Peyer's patch (tissue), 4 donors: ENCODE data around the gene KLHL33. TPM values are rescaled to one million over a fixed set of nuclear protein-coding genes. Genes with fewer than 3 reads are reported as not detected.

ENCODE experiments used
- DNase-seq, 3 donors: peaks; one replicate each; pipeline ENCODE4 v3.0.0-alpha.2; 2017 to 2019
- H3K27ac ChIP-seq, 4 donors: fragments of 200-600 bp; sonication (generic); one replicate each; pipeline ENCODE4 v1.5.1; 2016 to 2019
- H3K27me3 ChIP-seq, 2 donors: fragments of 200-600 bp; sonication (generic); one replicate each; pipeline ENCODE4 v1.5.1; 2019
- H3K36me3 ChIP-seq, 3 donors: fragments of 200-600 bp; sonication (generic); one replicate each; pipeline ENCODE4 v1.5.1; 2016 to 2019
- H3K4me1 ChIP-seq, 4 donors: fragments of 200-600 bp; sonication (generic); one replicate each; pipeline ENCODE4 v1.5.1; 2016 to 2019
- H3K4me3 ChIP-seq, 4 donors: fragments of 200-600 bp; sonication (generic); 1 replicate in 3 of 4; 2 replicates in 1 of 4; pipeline ENCODE4 v1.5.1; 2016 to 2019; ENCODE audit warnings: mild to moderate bottlenecking in 1 of 4
- H3K9me3 ChIP-seq, 4 donors: fragments of 200-600 bp; sonication (generic); one replicate each; pipeline ENCODE4 v1.5.1; 2016 to 2019; ENCODE audit warnings: mild to moderate bottlenecking in 1 of 4
- CTCF ChIP-seq, 6 experiments: fragments of 450-650 bp in 4 of 6; fragments of 200-600 bp in 2 of 6; sonication (generic) in 1 of 6; IDR thresholded peaks; one replicate each; pipeline ENCODE4 v1.5.1; 2017 to 2019; ENCODE audit warnings: antibody characterized with exemption in 6 of 6, mild to moderate bottlenecking in 3 of 6, moderate library complexity in 1 of 6
- POLR2A ChIP-seq, 2 donors: fragments of 450-650 bp; IDR thresholded peaks; one replicate each; pipeline ENCODE4 v1.5.1; 2017; ENCODE audit warnings: antibody characterized with exemption in 2 of 2, mild to moderate bottlenecking in 2 of 2, moderate library complexity in 2 of 2
- total RNA-seq, 4 donors: library from RNA; depleted of rRNA; stranded (reverse); fragments of >200 nt; gene quantifications; one replicate each; pipeline ENCODE4 v1.1.0, GENCODE V29; 2016

KLHL33 gene
- total RNA-seq, 4 donors from 2014 or later, result 0.13 TPM; not detected in 3

- Histone ChIP-seq H3K27ac (peak overlapping the region in 1 of 4 donors; percentile 81), H3K36me3 (no peaks in the 10 kb centered on the region), H3K4me1 (peaks cover 0 to 19% (median 13%) of the 10 kb centered on the region in 4 donors), H3K4me3 (no peak overlapping the region), H3K27me3 (no peaks in the 10 kb centered on the region), H3K9me3 (no peaks in the 10 kb centered on the region)
- TF ChIP-seq CTCF (IDR thresholded peaks at IDR 0.05), result no peak
- TF ChIP-seq POLR2A (IDR thresholded peaks at IDR 0.05), result no peak
- no peak for DNase-seq
Measured at GRCh38 chr14:20429801-20430669, 5.9 kb downstream of the KLHL33 start.

- Histone ChIP-seq H3K4me3 (no peak overlapping the region), H3K9me3 (no peaks in the 10 kb centered on the region), H3K36me3 (no peaks in the 10 kb centered on the region), H3K27me3 (no peaks in the 10 kb centered on the region), H3K4me1 (peaks cover 3 to 19% (median 11%) of the 10 kb centered on the region in 4 donors), H3K27ac (peak overlapping the region in 2 of 4 donors; percentile 47 to 81)
- no peak for DNase-seq
- TF ChIP-seq CTCF (IDR thresholded peaks at IDR 0.05) (no peak), POLR2A (IDR thresholded peaks at IDR 0.05) (no peak)
Measured at GRCh38 chr14:20428802-20429201, 7.2 kb downstream of the KLHL33 start.

GRCh38 chr14:20428010-20428365 is 8.0 kb downstream of the KLHL33 start:
- H3K27ac ChIP-seq, result peak overlapping the region; percentile 47 to 86 (median 72)

GRCh38 chr14:20427231-20428009 is 8.5 kb downstream of the KLHL33 start:
- Histone ChIP-seq H3K9me3 (no peaks in the 10 kb centered on the region), H3K36me3 (no peaks in the 10 kb centered on the region), H3K27me3 (no peaks in the 10 kb centered on the region), H3K4me1 (peaks cover 3 to 19% (median 11%) of the 10 kb centered on the region in 4 donors), H3K4me3 (peak overlapping the region in 2 of 4 donors; percentile 41 to 44), H3K27ac (peak overlapping the region; percentile 47 to 86 (median 72))
- TF ChIP-seq CTCF (IDR thresholded peaks at IDR 0.05) (no peak), POLR2A (IDR thresholded peaks at IDR 0.05) (no peak)
- DNase-seq, result no peak

More at GRCh38 chr14:20428010-20428365, 8.0 kb downstream of the KLHL33 start:
- Histone ChIP-seq H3K36me3 (no peaks in the 10 kb centered on the region), H3K27me3 (no peaks in the 10 kb centered on the region), H3K9me3 (no peaks in the 10 kb centered on the region), H3K4me3 (peak overlapping the region in 2 of 4 donors; percentile 41 to 44), H3K4me1 (peaks cover 3 to 19% (median 11%) of the 10 kb centered on the region in 4 donors)
- TF ChIP-seq CTCF (IDR thresholded peaks at IDR 0.05) (no peak), POLR2A (IDR thresholded peaks at IDR 0.05) (no peak)
- DNase-seq, result no peak

- TF ChIP-seq POLR2A (IDR thresholded peaks at IDR 0.05) (peak in 1 of 2 donors; percentile 9), CTCF (IDR thresholded peaks at IDR 0.05) (no peak)
- H3K36me3 ChIP-seq, result no peaks in the 10 kb centered on the region
- H3K4me3 ChIP-seq, result no peak overlapping the region
- peaks cover 3 to 19% (median 9%) of the 10 kb centered on the region in 4 donors for H3K4me1 ChIP-seq
- no peaks in the 10 kb centered on the region for H3K9me3 ChIP-seq
- no peak for DNase-seq
- no peaks in the 10 kb centered on the region for H3K27me3 ChIP-seq
- H3K27ac ChIP-seq, result peak overlapping the region in 1 of 4 donors; percentile 62
Measured at GRCh38 chr14:20424851-20425250, 11.1 kb downstream of the KLHL33 start.
